ACHN (cell line): ENCODE measurements around the gene BAMBI.

Experiments
- DNase-seq: peaks from one replicate; pipeline ENCODE4 v3.0.0-alpha.2; 2015
- in situ Hi-C: cut with HindIII; loops from 2 replicates; pipeline ENCODE4 v1.10.0; 2017; ENCODE audit warnings: low sequenced_read_pairs, low pct_ligation_motif_present, low pct_unique_long_range_greater_than_20kb

BAMBI gene

GRCh38 chr10:28721318-28721951, 44.1 kb downstream of the BAMBI start:
- no peak for DNase-seq

DNA sequence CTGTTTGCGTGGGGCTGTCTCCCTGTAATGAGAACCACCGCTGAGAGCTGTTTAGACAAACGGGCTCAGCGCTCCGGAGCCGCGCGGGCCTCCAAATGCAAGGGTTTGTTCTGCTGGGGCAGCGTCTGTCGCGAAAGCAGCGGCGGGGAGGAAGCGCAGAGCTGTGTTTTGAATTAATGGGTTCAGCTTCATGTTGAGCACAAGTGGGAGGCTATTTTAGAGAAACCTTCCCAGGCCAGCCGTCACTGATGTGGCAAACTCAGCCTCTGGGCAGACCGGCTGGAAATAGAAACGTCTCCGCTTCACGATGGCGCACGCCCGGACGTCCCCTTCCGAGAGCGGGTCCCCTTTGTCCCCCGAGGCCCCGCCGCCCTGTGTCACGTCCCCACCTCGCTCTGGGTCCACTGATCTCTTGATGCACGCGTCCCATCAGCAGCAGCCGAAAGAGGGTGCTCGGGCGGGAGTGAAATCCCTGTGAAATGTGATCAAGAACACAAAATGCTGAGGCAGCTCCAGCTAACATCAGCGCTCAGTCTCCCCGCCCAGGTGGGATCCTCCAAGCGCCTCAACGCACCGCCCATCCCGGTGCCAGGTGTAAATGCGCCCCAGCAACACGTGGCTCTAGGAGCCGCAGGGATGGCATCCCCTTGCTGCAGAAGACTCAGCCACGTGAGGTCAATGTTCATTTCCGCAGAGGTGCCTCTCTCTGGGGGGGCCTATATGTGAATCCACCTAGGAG, 44.9 kb downstream of the BAMBI start:
- DNase-seq: peak; percentile 25
- in situ Hi-C loops: no loop called here

More at GRCh38 chr10:28721318-28721951, 44.1 kb downstream of the BAMBI start:
- in situ Hi-C loops: no loop called here

GRCh38 chr10:28728366-28728765, 51.0 kb downstream of the BAMBI start:
- in situ Hi-C loops: no loop called here
- no peak for DNase-seq

DNA sequence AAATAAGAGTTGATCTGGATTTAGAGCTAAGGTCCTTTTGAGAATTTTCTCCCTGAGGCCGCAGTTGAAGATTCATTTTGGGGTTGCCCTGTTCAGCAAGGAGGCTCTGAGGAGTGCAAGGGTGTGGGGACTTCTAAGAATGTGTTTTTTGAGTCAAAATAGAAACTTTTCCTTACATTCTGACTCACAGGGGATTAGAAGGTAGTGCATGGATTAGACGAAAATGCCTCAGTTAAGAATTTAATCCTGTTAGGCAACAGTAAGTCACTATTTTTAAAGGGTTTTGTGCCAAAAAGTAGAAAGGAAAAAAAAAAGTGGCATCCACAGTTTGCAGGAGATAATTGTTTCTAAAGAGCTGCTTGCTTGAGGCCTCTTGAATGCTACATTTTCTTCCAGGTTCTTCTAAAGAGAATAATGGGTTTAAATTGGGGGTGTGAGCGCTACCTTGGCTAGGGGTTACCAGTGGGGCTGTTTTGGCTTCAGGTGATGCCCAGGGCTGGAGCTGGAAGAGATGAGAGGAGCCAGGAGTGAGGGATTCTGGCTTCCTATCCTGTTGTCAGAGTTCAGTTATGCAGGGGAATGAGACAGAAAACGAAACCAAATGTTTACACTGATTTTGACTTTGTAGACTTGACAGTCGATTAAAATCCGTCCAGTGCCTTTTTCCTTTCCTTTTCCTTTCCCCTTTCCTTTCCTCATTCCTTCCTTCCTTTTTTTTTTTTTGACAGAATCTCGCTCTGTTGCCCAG, 52.9 kb downstream of the BAMBI start:
- DNase-seq: no peak
- in situ Hi-C loops: no loop called here

DNA sequence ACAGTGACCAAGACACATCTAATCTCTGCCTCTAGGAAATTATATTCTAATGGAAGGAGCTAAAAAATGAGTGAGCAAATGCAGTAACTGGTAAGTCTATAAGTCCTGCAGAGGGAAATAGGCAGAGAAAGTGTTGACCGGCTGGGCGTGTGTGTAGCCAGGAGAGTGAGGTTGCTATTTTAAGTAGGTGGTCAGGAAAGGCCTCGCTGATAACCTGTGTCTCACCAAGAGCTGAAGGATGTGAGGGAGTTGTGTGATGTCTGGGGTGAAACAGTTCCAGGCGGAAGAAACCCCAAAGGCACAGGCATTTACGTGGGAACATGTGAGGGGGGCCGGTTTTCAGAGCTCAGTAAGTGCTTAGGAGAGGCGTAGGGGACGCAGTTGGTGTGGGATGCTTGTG, 54.8 kb downstream of the BAMBI start:
- DNase-seq: no peak
- in situ Hi-C loops: no loop called here
